Measurements from ENCODE around the gene FECH.

DNA sequence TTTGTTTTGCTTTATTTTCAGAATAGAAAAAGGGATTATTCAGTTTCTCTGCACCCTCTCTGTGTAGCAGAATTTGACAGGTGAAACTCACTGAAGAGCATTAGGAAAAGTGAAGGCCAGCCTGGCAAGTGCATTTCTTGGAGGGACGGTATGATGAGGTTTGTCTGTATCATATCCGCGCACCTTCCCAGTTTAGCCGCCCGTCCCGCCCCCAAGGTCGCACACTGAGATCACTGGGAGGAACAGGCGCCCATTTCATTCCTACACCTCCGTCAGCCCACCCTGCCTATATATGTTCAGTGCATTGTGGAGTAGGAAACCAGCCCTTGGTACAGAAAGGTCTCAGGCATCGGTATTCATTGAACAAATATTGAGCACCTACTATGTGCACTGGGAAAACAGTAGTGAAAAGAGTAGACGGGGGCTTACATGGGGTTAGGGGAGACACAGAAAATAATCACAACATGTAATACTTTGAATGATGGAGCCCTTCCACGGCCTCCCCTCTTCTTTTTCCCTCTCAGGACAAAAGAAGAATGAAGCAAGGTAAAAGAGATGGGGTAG is 678 bp upstream of the FECH start:
- TF ChIP-seq ZNF792 (tag by site-specific recombination; IDR thresholded peaks at IDR 0.05) (no peak), ZNF837 (tag by site-specific recombination; IDR thresholded peaks at IDR 0.05) (no peak), ATF2 (tag by site-specific recombination; IDR thresholded peaks at IDR 0.05; ENCODE audit: low read depth) (no peak)
- TF ChIP-seq, protein P1, sequence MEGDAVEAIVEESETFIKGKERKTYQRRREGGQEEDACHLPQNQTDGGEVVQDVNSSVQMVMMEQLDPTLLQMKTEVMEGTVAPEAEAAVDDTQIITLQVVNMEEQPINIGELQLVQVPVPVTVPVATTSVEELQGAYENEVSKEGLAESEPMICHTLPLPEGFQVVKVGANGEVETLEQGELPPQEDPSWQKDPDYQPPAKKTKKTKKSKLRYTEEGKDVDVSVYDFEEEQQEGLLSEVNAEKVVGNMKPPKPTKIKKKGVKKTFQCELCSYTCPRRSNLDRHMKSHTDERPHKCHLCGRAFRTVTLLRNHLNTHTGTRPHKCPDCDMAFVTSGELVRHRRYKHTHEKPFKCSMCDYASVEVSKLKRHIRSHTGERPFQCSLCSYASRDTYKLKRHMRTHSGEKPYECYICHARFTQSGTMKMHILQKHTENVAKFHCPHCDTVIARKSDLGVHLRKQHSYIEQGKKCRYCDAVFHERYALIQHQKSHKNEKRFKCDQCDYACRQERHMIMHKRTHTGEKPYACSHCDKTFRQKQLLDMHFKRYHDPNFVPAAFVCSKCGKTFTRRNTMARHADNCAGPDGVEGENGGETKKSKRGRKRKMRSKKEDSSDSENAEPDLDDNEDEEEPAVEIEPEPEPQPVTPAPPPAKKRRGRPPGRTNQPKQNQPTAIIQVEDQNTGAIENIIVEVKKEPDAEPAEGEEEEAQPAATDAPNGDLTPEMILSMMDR (tag by site-specific recombination; IDR thresholded peaks at IDR 0.05), result no peak
